PC-9 (cell line): ENCODE data around the gene STARD13.

Experiments
- CTCF ChIP-seq: fragments of 200-600 bp; sonication (generic); conservative IDR thresholded peaks from 2 replicates; pipeline ENCODE4 v1.6.1; 2017; ENCODE audit warnings: mixed run types, antibody characterized with exemption, mild to moderate bottlenecking, moderate library complexity
- EZH2 ChIP-seq: fragments of 200-600 bp; sonication (generic); IDR thresholded peaks from 2 replicates; pipeline ENCODE4 v1.8.0; 2017; ENCODE audit warnings: antibody characterized with exemption, low read depth

GRCh38 chr13:33147832-33148231 is 137.7 kb downstream of the STARD13 start:
- TF ChIP-seq CTCF (no peak), EZH2 (no peak)
